ENCODE data around the gene RFX3. TPM values are rescaled to one million over a fixed set of nuclear protein-coding genes. Genes with fewer than 3 reads are reported as not detected.

Gene RFX3
- total and polyA plus RNA-seq, 4 donors: 0.30 to 4.6 (median 1.5) TPM

DNA sequence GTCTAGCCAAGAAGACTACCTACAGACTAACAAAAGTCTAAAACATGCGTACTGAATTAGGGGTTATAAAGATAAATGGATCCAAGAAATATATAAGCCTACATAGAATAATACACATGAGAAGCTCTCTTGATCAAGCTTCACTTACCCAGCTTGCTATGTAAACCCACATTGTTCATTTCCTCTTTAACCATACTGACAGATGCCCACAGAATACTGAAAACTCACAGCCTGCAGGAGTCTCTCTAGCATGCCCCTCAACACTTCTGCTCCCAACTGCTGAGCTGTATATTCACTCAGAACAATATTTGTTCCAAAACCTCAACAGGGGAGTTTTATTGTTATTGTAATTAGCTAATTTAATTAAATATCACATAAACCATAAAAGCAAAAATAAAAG is 52.4 kb downstream of the RFX3 start:
- H3K9ac ChIP-seq (ENCODE audit: low read depth in 1 of 2, low read length in 2 of 2): no peak overlapping the region
- H3K27ac ChIP-seq (ENCODE audit: low read depth in 1 of 2, low read length in 2 of 2): no peak overlapping the region
- no peak for DNase-seq (ENCODE audit: low spot score)
- no peaks in the 10 kb centered on the region for H3K36me3 ChIP-seq (ENCODE audit: control insufficient read depth in 4 of 4, insufficient read depth in 3 of 4, low read depth in 1 of 4, low read length in 3 of 4)
- no peak overlapping the region for H3K4me3 ChIP-seq (ENCODE audit: low read depth in 1 of 3, low read length in 3 of 3)
- WGBS: 87% methylated on average over 1 of the region's 1 CpG
- no peaks in the 10 kb centered on the region for H3K4me1 ChIP-seq (ENCODE audit: control insufficient read depth in 4 of 4, insufficient read depth in 4 of 4, low read length in 3 of 4)
- H3K9me3 ChIP-seq (ENCODE audit: control insufficient read depth in 4 of 4, low read length in 3 of 4): no peaks in the 10 kb centered on the region
- no peaks in the 10 kb centered on the region for H3K27me3 ChIP-seq (ENCODE audit: control insufficient read depth in 4 of 4, insufficient read depth in 4 of 4, low read length in 3 of 4)
- TF ChIP-seq NR2F2 (IDR thresholded peaks at IDR 0.05) (no peak), SP1 (IDR thresholded peaks at IDR 0.05) (no peak), GABPA (IDR thresholded peaks at IDR 0.05 in 1 of 2, conservative IDR thresholded peaks at IDR 0.05 in 1 of 2) (no peak), EGR1 (IDR thresholded peaks at IDR 0.05; ENCODE audit: low read depth in 2 of 2) (no peak), RXRA (IDR thresholded peaks at IDR 0.05) (no peak), JUND (IDR thresholded peaks at IDR 0.05) (no peak), FOXA1 (IDR thresholded peaks at IDR 0.05) (no peak), RAD21 (IDR thresholded peaks at IDR 0.05) (no peak), HNF4G (IDR thresholded peaks at IDR 0.05) (no peak)
- TF ChIP-seq, protein P1, sequence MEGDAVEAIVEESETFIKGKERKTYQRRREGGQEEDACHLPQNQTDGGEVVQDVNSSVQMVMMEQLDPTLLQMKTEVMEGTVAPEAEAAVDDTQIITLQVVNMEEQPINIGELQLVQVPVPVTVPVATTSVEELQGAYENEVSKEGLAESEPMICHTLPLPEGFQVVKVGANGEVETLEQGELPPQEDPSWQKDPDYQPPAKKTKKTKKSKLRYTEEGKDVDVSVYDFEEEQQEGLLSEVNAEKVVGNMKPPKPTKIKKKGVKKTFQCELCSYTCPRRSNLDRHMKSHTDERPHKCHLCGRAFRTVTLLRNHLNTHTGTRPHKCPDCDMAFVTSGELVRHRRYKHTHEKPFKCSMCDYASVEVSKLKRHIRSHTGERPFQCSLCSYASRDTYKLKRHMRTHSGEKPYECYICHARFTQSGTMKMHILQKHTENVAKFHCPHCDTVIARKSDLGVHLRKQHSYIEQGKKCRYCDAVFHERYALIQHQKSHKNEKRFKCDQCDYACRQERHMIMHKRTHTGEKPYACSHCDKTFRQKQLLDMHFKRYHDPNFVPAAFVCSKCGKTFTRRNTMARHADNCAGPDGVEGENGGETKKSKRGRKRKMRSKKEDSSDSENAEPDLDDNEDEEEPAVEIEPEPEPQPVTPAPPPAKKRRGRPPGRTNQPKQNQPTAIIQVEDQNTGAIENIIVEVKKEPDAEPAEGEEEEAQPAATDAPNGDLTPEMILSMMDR (IDR thresholded peaks at IDR 0.05; ENCODE audit: low read depth, low read length, missing input control): no peak
- TF ChIP-seq, protein P2, sequence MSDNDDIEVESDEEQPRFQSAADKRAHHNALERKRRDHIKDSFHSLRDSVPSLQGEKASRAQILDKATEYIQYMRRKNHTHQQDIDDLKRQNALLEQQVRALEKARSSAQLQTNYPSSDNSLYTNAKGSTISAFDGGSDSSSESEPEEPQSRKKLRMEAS (IDR thresholded peaks at IDR 0.05): no peak
- TF ChIP-seq, protein P3, sequence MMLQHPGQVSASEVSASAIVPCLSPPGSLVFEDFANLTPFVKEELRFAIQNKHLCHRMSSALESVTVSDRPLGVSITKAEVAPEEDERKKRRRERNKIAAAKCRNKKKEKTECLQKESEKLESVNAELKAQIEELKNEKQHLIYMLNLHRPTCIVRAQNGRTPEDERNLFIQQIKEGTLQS (IDR thresholded peaks at IDR 0.05): no peak
- TF ChIP-seq, protein P4, sequence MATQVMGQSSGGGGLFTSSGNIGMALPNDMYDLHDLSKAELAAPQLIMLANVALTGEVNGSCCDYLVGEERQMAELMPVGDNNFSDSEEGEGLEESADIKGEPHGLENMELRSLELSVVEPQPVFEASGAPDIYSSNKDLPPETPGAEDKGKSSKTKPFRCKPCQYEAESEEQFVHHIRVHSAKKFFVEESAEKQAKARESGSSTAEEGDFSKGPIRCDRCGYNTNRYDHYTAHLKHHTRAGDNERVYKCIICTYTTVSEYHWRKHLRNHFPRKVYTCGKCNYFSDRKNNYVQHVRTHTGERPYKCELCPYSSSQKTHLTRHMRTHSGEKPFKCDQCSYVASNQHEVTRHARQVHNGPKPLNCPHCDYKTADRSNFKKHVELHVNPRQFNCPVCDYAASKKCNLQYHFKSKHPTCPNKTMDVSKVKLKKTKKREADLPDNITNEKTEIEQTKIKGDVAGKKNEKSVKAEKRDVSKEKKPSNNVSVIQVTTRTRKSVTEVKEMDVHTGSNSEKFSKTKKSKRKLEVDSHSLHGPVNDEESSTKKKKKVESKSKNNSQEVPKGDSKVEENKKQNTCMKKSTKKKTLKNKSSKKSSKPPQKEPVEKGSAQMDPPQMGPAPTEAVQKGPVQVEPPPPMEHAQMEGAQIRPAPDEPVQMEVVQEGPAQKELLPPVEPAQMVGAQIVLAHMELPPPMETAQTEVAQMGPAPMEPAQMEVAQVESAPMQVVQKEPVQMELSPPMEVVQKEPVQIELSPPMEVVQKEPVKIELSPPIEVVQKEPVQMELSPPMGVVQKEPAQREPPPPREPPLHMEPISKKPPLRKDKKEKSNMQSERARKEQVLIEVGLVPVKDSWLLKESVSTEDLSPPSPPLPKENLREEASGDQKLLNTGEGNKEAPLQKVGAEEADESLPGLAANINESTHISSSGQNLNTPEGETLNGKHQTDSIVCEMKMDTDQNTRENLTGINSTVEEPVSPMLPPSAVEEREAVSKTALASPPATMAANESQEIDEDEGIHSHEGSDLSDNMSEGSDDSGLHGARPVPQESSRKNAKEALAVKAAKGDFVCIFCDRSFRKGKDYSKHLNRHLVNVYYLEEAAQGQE (IDR thresholded peaks at IDR 0.05): no peak
- TF ChIP-seq, protein P5, sequence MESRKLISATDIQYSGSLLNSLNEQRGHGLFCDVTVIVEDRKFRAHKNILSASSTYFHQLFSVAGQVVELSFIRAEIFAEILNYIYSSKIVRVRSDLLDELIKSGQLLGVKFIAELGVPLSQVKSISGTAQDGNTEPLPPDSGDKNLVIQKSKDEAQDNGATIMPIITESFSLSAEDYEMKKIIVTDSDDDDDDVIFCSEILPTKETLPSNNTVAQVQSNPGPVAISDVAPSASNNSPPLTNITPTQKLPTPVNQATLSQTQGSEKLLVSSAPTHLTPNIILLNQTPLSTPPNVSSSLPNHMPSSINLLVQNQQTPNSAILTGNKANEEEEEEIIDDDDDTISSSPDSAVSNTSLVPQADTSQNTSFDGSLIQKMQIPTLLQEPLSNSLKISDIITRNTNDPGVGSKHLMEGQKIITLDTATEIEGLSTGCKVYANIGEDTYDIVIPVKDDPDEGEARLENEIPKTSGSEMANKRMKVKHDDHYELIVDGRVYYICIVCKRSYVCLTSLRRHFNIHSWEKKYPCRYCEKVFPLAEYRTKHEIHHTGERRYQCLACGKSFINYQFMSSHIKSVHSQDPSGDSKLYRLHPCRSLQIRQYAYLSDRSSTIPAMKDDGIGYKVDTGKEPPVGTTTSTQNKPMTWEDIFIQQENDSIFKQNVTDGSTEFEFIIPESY (IDR thresholded peaks at IDR 0.05): no peak

DNA sequence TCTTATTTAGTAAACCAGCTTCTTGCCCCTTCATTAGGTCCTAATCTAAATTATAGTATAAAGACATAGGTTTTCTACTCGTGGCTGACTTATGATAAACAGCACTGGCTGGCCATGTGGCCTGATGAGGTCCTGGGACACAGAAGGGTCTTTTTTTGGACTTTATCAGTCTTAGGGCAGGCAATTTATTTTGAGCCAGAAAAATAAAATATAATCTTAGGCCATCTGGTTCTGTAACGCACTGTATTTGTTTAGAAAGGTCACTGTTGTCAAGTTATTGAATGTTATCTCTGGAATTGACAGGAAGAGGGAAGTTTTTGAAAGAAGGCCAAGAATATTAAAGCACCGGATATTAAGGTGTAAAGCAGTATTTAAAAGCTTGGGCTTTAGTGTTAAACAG is 53.9 kb downstream of the RFX3 start:
- TF ChIP-seq YY1 (IDR thresholded peaks at IDR 0.05): no peak
- TF ChIP-seq, protein P4 (IDR thresholded peaks at IDR 0.05): no peak
- TF ChIP-seq, protein P2 (IDR thresholded peaks at IDR 0.05): no peak
- no peak for TF ChIP-seq JUND (IDR thresholded peaks at IDR 0.05)
- TF ChIP-seq EGR1 (IDR thresholded peaks at IDR 0.05; ENCODE audit: low read depth in 2 of 2): no peak
- no peak for TF ChIP-seq SP1 (IDR thresholded peaks at IDR 0.05)
- TF ChIP-seq, protein P1 (IDR thresholded peaks at IDR 0.05; ENCODE audit: low read depth, low read length, missing input control): no peak
- TF ChIP-seq RXRA (IDR thresholded peaks at IDR 0.05): no peak
- Histone ChIP-seq H3K4me3 (ENCODE audit: low read depth in 1 of 3, low read length in 3 of 3) (no peak overlapping the region), H3K4me1 (ENCODE audit: control insufficient read depth in 4 of 4, insufficient read depth in 4 of 4, low read length in 3 of 4) (peaks cover 0 to 5% (median under 1%) of the 10 kb centered on the region in 4 donors), H3K27ac (ENCODE audit: low read depth in 1 of 2, low read length in 2 of 2) (no peak overlapping the region), H3K27me3 (ENCODE audit: control insufficient read depth in 4 of 4, insufficient read depth in 4 of 4, low read length in 3 of 4) (no peaks in the 10 kb centered on the region), H3K9me3 (ENCODE audit: control insufficient read depth in 4 of 4, low read length in 3 of 4) (no peaks in the 10 kb centered on the region), H3K36me3 (ENCODE audit: control insufficient read depth in 4 of 4, insufficient read depth in 3 of 4, low read depth in 1 of 4, low read length in 3 of 4) (no peaks in the 10 kb centered on the region), H3K9ac (ENCODE audit: low read depth in 1 of 2, low read length in 2 of 2) (no peak overlapping the region)
- 38% methylated on average over 3 of the region's 3 CpGs for WGBS
- no peak for DNase-seq (ENCODE audit: low spot score)

Data from liver (tissue), 9 donors.